DND-41 (cell line): ENCODE results near the gene CDH23.

Experiments used
- EZH2 ChIP-seq: IDR thresholded peaks from 3 replicates; pipeline ENCODE4 v1.6.1; 2012; ENCODE audit warnings: borderline replicate concordance, low read depth, mild to moderate bottlenecking, moderate library complexity, low read length, inconsistent platforms; ENCODE audit not compliant: severe bottlenecking
- TF ChIP-seq, protein P1 (sequence below): IDR thresholded peaks from 2 replicates; pipeline ENCODE4 v1.5.1; 2012; ENCODE audit warnings: borderline replicate concordance, low read length, moderate library complexity, mild to moderate bottlenecking; ENCODE audit not compliant: poor library complexity, severe bottlenecking; ENCODE audit errors: extremely low read depth

GRCh38 chr10:71562904-71563303, 166.2 kb downstream of the CDH23 start:
- TF ChIP-seq, protein P1, sequence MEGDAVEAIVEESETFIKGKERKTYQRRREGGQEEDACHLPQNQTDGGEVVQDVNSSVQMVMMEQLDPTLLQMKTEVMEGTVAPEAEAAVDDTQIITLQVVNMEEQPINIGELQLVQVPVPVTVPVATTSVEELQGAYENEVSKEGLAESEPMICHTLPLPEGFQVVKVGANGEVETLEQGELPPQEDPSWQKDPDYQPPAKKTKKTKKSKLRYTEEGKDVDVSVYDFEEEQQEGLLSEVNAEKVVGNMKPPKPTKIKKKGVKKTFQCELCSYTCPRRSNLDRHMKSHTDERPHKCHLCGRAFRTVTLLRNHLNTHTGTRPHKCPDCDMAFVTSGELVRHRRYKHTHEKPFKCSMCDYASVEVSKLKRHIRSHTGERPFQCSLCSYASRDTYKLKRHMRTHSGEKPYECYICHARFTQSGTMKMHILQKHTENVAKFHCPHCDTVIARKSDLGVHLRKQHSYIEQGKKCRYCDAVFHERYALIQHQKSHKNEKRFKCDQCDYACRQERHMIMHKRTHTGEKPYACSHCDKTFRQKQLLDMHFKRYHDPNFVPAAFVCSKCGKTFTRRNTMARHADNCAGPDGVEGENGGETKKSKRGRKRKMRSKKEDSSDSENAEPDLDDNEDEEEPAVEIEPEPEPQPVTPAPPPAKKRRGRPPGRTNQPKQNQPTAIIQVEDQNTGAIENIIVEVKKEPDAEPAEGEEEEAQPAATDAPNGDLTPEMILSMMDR: no peak
- no peak for TF ChIP-seq EZH2
